Esophagus mucosa (tissue), 1 donor: Measurements from ENCODE around the gene CROCC. TPM values are rescaled to one million over a fixed set of nuclear protein-coding genes. Genes with fewer than 3 reads are reported as not detected.
"Not testable (repeated sequence)": the region's sequence is repeated elsewhere in the genome, so short reads cannot be mapped to it uniquely, and the experiment has no call there.

ENCODE experiments used
- ATAC-seq: fragments of 200-7000 bp; cut with Tn5 transposase; one replicate; pipeline ENCODE4 v1.9.1; 2020
- total RNA-seq: library from RNA; stranded (reverse); gene quantifications from one replicate; pipeline ENCODE4 v1.2.4, GENCODE V29; 2023
- donor health status: DM: yes; HTN: yes; CAD: no.

The CROCC gene
- total RNA-seq, 1 donor from 2014 or later, result 15.3 TPM

GRCh38 chr1:16896316-16897055, 25.2 kb upstream of the CROCC start:
- not testable (repeated sequence) for ATAC-seq

DNA sequence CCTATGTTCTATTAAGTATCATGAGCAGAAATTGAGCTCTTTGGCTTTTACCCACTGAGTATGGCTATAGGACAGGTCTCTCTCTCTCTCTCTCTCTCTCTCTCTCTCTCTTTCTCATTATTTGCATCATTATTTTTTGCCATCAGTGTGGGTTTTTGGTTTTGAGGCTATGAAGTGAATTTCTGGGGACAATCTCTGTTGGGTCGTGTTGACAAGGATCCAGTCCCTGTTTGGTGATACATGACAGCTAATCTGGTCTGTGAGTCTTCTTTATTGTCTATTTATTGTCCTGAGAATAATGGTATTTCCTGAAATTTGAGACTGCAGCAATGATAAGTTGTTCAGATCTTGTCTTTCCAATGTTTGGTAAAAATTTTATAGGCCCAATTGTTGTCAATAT, 24.1 kb upstream of the CROCC start:
- ATAC-seq, result not testable (repeated sequence)

- ATAC-seq, result not testable (repeated sequence)
Measured at GRCh38 chr1:16898298-16898697, 23.4 kb upstream of the CROCC start.

DNA sequence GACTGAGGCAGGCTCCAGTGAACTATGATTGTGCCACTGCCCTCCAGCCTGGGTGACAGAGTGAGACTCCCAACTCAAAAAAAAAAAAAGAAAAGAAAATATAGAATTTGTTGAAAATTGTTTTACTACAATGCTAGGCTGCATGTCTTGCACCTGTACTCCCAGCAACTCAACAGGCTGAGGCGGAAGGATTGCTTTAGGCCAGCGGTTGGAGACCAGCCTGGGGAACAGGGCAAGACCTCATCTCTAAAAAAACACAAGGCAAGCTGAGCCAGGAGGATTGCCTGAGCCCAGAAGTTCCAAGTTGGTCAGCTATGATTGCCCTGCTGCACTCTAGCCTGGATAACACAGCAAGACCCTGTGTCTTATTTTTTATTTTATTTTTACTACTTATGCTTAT, 22.7 kb upstream of the CROCC start:
- ATAC-seq, result not testable (repeated sequence)

DNA sequence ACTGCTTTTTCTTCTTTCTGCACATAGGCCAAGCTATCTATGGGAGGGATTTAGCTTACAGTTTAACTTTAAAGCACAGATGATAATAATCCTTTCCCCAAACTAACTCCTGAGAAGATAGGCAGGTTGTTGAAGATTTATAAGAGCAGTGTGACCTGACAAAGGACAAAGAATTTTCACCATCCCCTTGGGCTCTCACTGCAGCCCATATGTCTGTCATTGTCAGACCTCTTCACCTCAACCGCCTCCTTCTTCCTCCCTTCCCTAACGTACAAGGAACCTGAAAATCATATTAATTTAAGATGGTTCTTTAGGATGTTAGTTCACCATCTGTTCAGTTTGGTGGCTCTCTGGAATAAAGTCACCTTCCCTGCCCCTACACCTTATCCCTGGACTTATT, 21.0 kb upstream of the CROCC start:
- no peak for ATAC-seq

GRCh38 chr1:16901371-16901770, 20.4 kb upstream of the CROCC start:
- ATAC-seq, result not testable (repeated sequence)

DNA sequence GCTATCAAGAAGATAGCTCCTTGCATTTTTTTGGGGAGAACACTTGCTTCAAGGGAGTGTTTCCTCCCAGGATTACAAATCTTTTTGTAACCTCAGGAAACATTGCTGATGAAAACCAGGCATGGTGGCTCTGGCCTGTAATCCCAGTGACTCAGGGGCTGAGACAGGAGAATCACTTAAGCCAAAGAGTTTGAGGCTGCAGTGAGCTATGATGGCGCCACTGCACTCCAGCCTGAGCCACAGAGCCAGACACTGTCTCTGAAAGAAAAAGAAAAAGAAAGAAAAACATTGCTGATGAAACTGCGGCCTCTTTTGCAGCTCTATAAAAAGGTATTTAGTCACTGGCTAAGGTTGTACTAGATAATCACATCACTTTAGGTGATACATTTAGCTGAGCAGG, 18.7 kb upstream of the CROCC start:
- no peak for ATAC-seq

DNA sequence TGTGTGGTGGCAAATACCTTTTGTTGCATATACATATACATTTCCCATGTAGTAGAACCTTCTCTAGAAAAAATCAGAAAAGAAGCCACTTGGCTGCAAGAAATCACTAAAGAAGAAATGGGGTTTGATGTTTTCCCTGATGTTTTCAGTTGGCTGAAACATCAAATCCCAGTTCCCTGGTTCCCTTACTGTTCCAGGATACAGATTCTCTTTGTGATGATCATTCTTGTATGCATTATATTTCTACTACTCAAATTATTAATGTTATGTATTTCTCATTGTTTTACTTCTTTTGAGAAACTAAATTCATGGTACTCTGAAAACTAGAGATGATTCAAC, 18.3 kb upstream of the CROCC start:
- no peak for ATAC-seq

GRCh38 chr1:16904560-16905109, 17.1 kb upstream of the CROCC start:
- peak; percentile 98 for ATAC-seq

DNA sequence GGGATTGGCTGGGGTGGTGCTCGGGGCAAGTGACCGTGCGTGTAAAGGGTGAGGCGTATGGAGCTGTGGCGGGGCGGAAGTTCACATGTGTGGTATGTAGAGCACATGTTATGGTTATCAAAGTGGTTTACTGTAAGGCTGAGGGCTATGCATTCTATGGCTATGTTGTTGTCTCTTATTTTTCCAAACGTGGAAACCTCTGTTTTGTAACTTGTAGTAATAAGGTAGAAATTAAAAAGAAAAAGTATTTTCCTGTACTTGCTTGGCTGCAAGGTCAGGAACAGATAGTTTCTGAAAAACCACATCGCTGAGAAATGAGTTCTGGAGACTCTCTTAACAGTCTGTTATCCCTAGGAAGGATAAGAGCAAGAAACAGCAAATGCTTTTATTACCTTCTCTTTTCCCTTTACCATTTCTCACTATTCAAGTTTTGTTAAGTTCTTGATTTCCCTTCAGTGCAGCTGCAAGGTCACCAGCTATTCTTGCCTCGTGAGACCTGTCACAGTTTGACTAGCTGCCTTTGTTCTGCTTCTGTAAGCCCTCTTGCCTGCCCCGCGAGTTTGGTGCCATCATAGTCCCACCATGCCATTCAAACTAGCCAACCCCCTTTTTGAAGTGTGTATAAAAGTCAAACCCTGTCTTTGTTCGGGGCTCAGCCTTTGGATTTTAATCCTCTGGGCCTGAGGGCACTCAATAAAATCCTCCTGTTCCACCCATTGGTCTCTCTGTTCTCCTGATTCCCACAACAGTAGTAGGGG, 16.4 kb upstream of the CROCC start:
- ATAC-seq, result peak; percentile 90

DNA sequence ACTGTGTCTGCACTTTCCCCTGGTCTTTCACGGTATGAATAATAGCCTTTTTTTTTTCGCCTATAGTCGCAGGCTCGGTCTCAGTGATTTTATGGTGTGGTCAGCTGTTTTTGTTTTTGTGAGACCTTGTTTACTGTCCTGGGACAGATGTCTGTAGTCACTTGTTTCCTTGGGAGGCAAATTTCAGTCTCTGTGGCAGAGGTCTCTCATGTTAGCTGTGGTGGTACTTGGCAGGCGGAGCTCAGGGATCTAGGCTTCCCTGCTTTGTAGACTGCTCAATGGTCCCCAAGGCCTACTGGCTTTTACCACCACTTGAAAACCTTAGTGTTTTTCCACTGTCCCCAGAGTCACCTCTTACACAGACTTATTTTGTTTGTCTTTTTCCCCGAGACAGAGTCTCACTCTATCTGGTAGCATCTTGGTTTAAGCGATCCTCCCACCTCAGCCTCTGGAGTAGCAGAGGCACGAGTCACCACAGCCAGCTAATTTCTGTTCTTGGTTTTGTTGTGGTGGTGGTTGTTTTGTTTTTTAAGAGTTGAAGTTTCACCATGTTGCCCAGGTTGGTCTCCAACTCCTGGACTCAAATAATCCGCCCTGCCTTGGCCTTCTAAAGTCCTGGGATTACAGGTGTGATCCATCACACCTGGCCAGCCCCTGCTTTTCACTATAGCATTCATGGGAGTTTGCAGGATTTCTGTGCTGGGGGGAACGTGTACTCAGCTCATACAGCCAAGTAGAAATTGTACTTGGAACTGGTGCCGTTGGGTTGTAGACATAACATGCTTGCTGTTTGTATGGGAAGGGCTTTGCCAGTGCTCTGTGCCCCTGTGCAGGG, 15.6 kb upstream of the CROCC start:
- ATAC-seq, result no peak

DNA sequence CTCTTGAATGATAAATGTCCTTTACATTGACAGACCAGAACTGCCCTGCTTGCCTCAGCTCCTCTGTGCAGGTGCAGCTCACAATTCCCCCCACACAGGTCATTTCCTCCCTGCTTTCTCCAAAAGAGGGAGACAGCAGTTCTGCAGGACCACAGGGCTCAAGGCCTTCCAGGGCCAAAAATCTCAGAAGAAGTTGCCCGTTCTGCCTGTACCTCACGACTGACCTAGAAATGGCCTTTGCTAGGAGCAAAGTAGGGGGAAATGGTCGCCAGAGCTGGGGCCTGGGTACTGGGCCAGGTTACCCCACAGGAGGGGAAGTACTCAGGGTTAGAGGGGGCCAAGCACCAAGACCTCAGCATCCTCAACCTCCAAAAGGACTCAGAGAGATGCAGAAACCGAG, 14.9 kb upstream of the CROCC start:
- ATAC-seq, result no peak

DNA sequence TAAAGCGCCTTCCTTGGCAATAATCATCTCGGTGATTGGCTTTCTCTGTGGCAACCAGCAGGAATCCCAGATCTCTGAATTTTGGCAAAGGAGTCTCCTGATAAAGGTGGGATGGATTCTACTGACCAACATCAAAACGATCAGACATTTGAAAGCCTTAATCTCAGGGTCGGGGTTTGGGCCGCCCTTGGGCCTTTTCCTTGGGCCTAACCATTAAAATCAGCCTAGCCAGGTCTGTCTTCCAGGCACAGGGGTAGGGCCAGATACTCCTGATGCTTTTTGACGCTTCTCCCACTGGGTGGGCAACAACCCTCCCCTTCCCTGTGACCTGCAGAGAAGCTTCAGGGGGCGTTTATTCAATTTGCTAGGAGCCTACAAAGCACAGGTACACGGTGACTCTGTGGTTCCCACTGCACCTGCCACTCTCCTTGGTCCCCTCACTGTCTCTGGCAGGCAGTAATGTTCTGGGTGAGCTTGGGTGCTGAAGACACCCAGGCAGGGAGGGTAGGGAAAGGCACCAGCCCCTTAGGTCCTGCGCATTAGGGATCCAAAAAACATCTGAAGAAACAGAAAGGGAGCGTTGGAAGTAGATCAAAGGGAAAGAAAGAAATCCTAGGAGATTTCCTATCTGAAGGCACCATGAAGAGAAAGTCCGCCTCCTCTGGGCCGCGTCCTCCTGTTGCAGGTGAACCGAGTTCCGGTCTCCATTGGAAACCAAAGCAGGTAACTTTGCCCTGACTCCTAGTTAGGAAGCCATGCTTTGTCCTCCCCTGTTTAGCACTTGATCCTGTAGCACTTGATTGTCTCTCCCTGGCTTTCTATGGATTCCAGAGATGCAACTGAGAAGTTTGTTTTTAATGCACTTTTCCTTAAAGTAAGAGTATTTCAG, 13.6 kb upstream of the CROCC start:
- no peak for ATAC-seq

DNA sequence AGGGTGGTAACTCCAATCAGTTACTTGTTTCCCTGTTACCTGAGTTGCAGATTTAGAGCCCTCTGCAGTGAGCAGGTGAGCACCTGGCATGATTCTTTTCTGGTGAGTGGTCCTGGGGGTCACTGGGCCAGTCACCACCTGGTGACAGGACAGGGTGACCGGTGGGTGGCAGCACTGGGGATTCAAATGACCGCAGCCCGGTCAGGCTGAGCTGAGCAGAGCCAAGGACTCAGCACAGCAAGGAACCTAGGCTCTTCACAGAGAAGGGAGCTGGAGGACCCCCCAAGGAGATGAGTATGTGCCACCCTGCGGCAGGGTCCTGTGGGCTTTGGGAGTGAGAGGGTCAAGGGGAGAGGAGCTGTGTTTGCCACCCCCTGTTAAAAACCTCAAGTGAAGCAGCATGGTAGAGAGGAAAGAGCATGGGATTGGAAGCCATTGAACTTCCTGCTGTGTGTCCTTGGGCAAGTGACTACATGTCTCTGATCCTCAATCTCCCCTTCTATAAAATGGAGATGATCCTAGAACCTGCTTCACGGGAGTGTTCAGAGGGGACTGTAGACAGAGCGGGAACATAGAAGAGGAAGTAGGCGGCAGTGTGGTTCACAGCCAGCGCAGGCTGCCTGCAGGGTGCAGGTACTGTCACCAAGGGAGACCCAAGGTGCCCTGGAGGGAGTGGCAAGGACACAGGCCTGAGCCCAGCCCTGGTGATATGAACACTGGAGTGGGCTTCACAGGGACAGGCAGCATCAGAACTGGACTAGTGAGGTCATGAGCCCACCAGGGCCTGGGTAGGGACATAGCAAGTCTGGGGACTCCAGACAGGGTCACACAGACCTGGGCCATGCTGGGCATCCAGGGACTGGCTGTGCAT, 9.6 kb upstream of the CROCC start:
- not testable (repeated sequence) for ATAC-seq

DNA sequence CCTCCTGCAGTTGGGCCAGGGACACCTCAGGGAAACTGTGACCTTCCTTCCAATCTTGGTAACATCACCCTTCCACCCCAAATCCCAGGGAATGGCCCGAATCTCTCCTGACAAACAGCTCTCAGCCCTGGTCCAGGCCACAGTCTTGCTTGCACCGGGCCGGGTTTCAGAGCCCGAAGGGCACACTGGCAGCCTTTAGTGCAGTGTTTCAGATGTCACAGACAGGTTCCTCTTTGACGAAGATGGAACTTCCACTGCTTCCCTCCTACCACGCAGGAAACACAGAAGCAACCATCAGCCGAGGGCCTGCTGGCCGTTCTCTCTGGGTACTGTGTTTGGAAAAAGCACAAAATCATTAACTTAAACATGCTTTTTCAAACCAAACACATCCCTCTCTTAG, 9.0 kb upstream of the CROCC start:
- ATAC-seq, result not testable (repeated sequence)

DNA sequence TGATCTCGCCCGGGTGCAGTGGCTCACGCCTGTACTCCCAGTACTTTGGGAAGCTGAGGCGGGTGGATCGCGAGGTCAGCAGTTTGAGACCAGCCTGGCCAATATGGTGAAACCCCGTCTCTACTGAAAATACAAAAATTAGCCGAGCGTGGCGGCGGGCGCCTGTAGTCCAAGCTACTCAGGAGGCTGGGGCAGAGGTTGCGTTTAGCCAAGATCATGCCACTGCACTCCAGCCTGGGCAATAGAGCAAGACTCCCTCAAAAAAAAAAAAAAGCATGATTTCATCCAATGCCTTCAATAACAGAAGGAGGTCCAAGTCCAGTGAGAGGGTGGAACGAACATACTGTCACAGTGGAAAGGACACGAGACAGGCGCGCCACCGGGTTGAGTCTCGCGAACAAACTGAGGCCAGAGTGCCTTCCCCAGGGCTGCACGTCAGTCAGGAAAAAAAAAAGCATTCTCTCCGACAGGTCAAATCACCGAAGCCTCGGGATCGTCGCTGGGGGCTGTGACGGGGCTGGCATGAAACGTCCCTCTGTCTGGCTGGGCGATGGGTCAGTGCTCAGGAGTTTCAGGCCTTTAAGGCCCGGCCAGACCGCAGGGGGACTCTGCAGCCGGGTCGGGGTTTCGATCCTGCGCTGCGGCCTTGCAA, 8.4 kb upstream of the CROCC start:
- no peak for ATAC-seq

- peak; percentile 95 for ATAC-seq
Measured at GRCh38 chr1:16913833-16914662, 7.7 kb upstream of the CROCC start.

DNA sequence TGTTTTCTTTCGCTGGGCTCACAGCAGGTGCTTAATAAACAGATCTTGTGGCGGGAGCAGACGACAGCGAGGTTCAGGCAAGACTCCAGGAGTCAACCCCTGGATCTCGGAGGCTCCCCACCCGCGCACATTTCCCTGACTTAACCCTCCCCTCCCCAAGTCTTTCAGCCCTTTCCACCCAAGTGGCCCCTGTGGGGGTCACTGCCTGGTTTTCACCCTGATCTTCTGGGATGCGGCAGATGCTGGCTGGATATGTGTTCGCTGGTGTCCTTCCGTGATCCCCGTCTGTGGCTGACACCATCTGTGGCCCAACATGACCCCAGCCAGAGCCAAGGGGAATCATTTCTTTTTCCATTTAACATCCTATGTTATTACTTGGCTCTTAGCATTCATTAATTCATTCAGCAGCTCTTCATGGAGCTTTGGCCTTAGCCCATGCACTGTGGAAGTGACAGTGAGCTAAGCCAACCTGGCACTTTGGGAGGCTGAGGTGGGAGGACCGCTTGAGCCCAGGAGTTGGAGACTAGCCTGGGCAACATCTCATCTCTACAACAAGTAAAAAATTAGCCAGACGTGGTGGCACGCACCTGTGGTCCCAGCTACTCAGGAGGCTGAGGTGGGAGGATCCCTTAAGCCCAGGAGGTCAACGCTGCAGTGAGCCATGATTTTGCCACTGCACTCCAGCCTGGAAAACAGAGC, 6.7 kb upstream of the CROCC start:
- not testable (repeated sequence) for ATAC-seq

GRCh38 chr1:16915627-16915973, 6.1 kb upstream of the CROCC start:
- ATAC-seq, result no peak
